22Rv1 (cell line): ENCODE measurements around the gene C1orf174.

ENCODE experiments used
- ZFX ChIP-seq: fragments of 450-650 bp; IDR thresholded peaks from 2 replicates; pipeline ENCODE4 v1.6.1; 2017; ENCODE audit warnings: antibody characterized with exemption, borderline replicate concordance
- TF ChIP-seq, protein P1 (sequence below): fragments of 450-650 bp; IDR thresholded peaks from 2 replicates; pipeline ENCODE4 v1.5.1; 2017; ENCODE audit warnings: mild to moderate bottlenecking

GRCh38 chr1:3895279-3895950 is 4.7 kb downstream of the C1orf174 start:
- TF ChIP-seq, protein P1, sequence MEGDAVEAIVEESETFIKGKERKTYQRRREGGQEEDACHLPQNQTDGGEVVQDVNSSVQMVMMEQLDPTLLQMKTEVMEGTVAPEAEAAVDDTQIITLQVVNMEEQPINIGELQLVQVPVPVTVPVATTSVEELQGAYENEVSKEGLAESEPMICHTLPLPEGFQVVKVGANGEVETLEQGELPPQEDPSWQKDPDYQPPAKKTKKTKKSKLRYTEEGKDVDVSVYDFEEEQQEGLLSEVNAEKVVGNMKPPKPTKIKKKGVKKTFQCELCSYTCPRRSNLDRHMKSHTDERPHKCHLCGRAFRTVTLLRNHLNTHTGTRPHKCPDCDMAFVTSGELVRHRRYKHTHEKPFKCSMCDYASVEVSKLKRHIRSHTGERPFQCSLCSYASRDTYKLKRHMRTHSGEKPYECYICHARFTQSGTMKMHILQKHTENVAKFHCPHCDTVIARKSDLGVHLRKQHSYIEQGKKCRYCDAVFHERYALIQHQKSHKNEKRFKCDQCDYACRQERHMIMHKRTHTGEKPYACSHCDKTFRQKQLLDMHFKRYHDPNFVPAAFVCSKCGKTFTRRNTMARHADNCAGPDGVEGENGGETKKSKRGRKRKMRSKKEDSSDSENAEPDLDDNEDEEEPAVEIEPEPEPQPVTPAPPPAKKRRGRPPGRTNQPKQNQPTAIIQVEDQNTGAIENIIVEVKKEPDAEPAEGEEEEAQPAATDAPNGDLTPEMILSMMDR: no peak
- TF ChIP-seq ZFX: no peak
